NCI-H82 treated with DMSO at 0.1 percent for 48 hours (cell line): Measurements from ENCODE around the gene TNFAIP6.

ENCODE experiments used
- DNase-seq: peaks from one replicate; lab custom pipeline; 2025; ENCODE audit not compliant: unreplicated experiment; lab: John Stamatoyannopoulos, UW

The TNFAIP6 gene

GRCh38 chr2:151359768-151360461 lies 2.5 kb downstream of the TNFAIP6 start:
- no peak for DNase-seq

GRCh38 chr2:151361674-151362370 lies 4.4 kb downstream of the TNFAIP6 start:
- DNase-seq = no peak

GRCh38 chr2:151363709-151364108 lies 6.3 kb downstream of the TNFAIP6 start:
- DNase-seq = no peak

- no peak for DNase-seq
Measured at GRCh38 chr2:151367571-151367970, 10.2 kb downstream of the TNFAIP6 start.

- no peak for DNase-seq
Measured at GRCh38 chr2:151374436-151374835, 17.0 kb downstream of the TNFAIP6 start.

GRCh38 chr2:151379169-151379568 lies 21.8 kb downstream of the TNFAIP6 start:
- no peak for DNase-seq

GRCh38 chr2:151380580-151381235 lies 23.3 kb downstream of the TNFAIP6 start:
- DNase-seq = no peak

- no peak for DNase-seq
Measured at GRCh38 chr2:151381266-151381665, 23.9 kb downstream of the TNFAIP6 start.

GRCh38 chr2:151388011-151388410 lies 30.6 kb downstream of the TNFAIP6 start:
- no peak for DNase-seq

- DNase-seq = no peak
Measured at GRCh38 chr2:151391436-151391835, 34.0 kb downstream of the TNFAIP6 start.

- no peak for DNase-seq
Measured at GRCh38 chr2:151394509-151394908, 37.1 kb downstream of the TNFAIP6 start.

- no peak for DNase-seq
Measured at GRCh38 chr2:151395509-151396374, 38.4 kb downstream of the TNFAIP6 start.

GRCh38 chr2:151399981-151400380 lies 42.6 kb downstream of the TNFAIP6 start:
- no peak for DNase-seq

GRCh38 chr2:151401149-151401548 lies 43.8 kb downstream of the TNFAIP6 start:
- no peak for DNase-seq

- no peak for DNase-seq
Measured at GRCh38 chr2:151403914-151404313, 46.5 kb downstream of the TNFAIP6 start.

- DNase-seq = no peak
Measured at GRCh38 chr2:151405376-151405775, 48.0 kb downstream of the TNFAIP6 start.

GRCh38 chr2:151407281-151407680 lies 49.9 kb downstream of the TNFAIP6 start:
- DNase-seq = no peak

- no peak for DNase-seq
Measured at GRCh38 chr2:151408788-151409600, 51.6 kb downstream of the TNFAIP6 start.

- peak; percentile 87 for DNase-seq
Measured at GRCh38 chr2:151409601-151410484, 52.5 kb downstream of the TNFAIP6 start, which contains the start of gene RIF1. RIF1 (plus strand) TSS chr2:151409902; CDS start chr2:151410424, 522 bp downstream.
